ENCODE results near the gene PTH.

PTH gene

GRCh38 chr11:13495929-13496328, at the start of gene PTH:
PTH (minus strand) TSS chr11:13495997; CDS start chr11:13492855, 3,142 bp downstream.
- no peak for DNase-seq

- no peak for DNase-seq
Observed at GRCh38 chr11:13538044-13538443, 42.2 kb upstream of the PTH start.

GRCh38 chr11:13535819-13536218, 40.0 kb upstream of the PTH start:
- DNase-seq: no peak

- no peak for DNase-seq
Observed at GRCh38 chr11:13534358-13534757, 38.6 kb upstream of the PTH start.

- DNase-seq: no peak
Observed at GRCh38 chr11:13525257-13525656, 29.5 kb upstream of the PTH start.

DNA sequence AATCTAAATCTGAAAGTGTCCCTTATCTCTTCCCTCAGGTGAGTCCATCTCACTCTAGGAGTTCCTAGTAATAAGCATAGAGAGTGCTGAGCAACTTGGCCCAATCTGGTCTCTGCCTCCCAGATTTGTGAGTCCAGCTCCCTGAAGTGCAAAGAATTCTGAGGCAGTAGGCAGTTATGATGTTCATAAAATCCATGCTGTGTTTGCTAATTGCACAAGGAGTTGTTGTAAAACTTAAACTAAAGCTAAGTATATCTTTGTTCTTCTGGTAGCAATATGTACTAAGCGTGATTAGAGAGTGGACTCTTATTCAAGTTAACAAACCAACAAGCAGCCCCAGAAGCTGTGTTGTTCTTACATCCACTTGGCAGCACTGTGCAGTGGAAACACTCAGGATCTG, 7.6 kb upstream of the PTH start:
- no peak for DNase-seq

DNA sequence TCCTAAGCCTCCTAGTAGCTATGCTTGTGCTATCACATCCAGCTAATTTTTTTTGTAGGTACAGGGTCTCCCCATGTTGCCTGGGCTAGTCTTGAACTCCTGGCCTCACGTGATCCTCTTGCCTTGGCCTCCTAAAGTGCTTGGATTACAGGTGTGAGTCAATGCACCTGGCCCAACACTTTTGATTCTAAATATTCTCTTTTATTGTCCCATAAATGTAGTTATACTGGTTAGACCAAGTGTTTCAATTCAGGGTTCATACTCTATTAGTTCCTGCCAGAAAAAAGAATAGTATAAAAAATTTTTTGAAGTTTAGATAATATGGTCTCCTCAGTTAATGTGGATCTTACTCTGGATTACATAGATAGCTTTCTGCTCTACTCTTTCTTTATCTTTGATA, 6.7 kb upstream of the PTH start:
- no peak for DNase-seq

DNA sequence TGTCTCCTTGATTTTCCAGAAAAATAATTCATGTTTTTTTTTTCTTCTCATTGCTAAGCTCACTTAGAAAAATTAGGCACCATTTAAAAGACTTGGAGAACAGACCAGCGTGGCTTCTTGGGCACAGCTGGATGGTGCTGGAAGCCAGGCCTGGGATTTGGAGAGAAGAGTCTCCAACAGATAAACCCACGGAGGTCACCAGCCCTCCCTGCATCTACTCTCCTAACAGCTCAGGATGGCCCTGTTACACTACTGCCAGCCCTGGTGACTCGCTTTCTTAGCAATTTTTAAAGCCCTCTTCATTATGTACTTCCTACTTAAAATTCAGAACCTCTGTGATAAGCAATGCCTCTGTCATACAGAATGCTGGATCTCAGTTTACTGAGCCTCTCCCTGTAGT, 1.7 kb downstream of the PTH start:
- DNase-seq: no peak

DNA sequence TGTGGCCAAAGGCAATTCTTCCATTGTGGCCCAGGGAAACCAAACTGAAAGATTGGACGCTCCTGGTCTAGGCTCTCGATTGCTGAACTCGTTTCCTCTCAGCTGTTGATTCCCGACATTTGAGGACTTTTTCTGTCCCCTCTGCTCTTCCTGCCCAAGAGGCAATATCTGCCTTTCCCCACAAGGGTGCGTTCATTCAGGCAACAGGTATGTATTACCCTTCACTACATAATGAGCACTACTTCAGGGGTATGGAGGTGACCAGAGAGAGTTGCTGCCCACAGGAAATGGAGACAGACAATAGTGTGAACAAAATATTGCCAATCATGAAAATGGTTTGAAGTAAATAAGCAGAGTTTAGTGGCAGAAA, 8.2 kb downstream of the PTH start:
- DNase-seq: no peak

- DNase-seq: peak; percentile 79
Observed at GRCh38 chr11:13486926-13487660, 8.7 kb downstream of the PTH start.

- no peak for DNase-seq
Observed at GRCh38 chr11:13480198-13480597, 15.6 kb downstream of the PTH start.

GRCh38 chr11:13479688-13480087, 16.1 kb downstream of the PTH start:
- DNase-seq: no peak

DNA sequence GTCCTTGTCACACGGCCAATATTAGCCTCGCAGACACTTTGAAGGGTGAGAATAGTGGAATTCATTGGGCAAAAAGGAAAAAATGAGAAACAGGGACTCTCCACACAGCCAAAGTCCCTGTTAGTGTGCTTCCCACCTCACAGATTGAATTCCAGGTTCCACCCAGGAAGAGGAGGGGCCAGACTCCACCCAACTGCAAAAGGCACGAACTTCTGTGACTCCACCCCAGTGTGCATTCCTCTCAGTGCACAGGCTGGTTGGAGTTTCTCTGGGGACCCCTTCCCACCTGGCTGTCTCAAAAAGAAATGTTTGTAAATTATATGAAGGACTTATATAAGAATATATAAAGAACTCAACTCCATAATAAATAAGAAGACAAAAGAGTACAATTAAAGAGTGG, 20.7 kb downstream of the PTH start:
- no peak for DNase-seq

- DNase-seq: no peak
Observed at GRCh38 chr11:13473013-13473722, 22.6 kb downstream of the PTH start.

GRCh38 chr11:13468750-13469149, 27.0 kb downstream of the PTH start:
- DNase-seq: no peak

GRCh38 chr11:13465909-13466371, 29.9 kb downstream of the PTH start:
- no peak for DNase-seq

GRCh38 chr11:13463779-13464290, 32.0 kb downstream of the PTH start:
- DNase-seq: no peak

DNA sequence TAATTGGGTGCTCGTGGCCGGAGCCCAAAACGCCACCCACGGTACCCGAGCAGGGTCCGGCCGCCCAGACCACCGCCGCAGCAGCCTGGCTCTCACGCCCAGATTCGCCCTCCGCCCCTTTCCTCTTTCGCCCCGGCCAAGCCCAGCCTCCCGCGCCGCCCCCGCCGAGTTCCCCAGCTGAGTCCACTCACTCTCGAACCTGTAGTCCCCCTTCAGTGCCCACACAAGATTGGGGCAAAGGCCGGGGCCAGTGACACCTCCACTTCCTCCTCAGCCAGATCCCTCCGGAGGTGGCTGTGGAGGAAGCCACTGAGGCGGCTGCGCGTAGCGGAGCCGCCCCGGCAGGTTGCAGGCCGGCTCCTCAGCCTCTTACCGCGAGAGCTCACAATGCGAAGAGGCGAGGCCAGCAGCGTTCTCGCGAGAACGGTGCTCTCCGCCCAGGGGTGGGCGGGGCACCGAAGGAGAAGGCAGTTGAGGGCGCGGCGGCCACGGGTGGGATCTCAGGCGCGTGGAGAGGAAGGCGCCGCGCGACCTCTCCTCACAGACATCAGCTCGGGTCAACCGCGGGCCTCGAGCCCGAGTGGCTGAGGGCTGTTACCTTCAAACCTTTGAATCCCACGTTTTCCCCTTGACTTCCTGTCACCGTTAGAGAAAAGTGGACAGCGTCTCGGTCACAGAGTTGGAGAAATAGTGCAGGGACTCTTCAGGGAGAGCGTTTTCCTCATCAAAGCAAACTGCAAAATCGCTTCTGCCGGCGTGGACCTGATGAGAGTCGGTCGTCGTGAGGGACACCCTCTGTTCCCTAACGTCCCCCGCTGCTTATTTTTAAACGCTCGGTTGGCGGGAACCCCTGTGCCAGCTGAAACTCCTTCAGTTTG, 32.7 kb downstream of the PTH start, which contains the start of gene BTBD10:
TSS of gene BTBD10 (minus strand) at position 322 of the 878 bp plus-strand sequence. CDS start 18,098 bp downstream, outside the sequence.
- peak; percentile 90 for DNase-seq

- DNase-seq: peak; percentile 81
Observed at GRCh38 chr11:13462311-13462900, 33.4 kb downstream of the PTH start.

- DNase-seq: no peak
Observed at GRCh38 chr11:13461291-13461690, 34.5 kb downstream of the PTH start.

DNA sequence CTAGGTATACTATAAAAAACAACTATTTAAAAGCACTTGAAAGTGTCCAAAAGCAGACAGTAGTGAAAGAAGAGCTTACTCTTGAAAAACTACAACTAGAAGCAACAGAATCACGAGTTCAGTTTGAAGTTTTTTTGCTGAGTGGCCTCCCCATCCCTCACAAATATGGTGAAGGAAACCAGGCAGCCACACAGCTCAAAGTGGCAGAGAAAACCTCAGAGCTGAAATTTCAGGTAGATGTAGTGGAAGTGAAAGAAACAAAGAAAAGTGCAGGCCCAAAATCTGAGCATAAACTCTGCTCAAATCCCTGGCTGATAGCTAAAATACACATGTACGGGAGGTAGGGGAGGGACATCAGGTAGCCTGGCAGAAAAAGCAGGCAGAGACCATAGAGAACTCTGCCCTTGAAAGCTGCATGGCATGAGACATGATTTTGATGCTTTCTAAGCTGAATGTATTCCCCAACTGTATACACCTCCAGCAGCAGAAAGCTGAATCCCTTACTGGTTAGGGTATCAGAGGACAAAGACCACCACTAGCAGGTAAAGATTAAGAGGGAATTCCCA, 44.9 kb downstream of the PTH start:
- DNase-seq: no peak

GRCh38 chr11:13449522-13449921, 46.3 kb downstream of the PTH start:
- no peak for DNase-seq

Measured in stimulated activated CD8-positive, alpha-beta memory T cell treated with anti-CD3 and anti-CD28 coated beads, Interleukin-4, amount 100 ng/mL, for 48 hours (primary cell).